Measurements from ENCODE around the gene FECH.
"Not testable (repeated sequence)": the region's sequence is repeated elsewhere in the genome, so short reads cannot be mapped to it uniquely, and the experiment has no call there.

Gene FECH

GRCh38 chr18:57533006-57533867 is 53.3 kb downstream of the FECH start:
- no peak for DNase-seq (ENCODE audit: low read depth, low spot score)

GRCh38 chr18:57529151-57529550 is 57.4 kb downstream of the FECH start:
- no peak for DNase-seq (ENCODE audit: low read depth, low spot score)

- no peak for DNase-seq (ENCODE audit: low read depth, low spot score)
These were observed 58.8 kb downstream of the FECH start for GRCh38 chr18:57527556-57528229.

- no peak for DNase-seq (ENCODE audit: low read depth, low spot score)
These were observed 63.1 kb downstream of the FECH start for GRCh38 chr18:57523171-57523956.

- DNase-seq (ENCODE audit: low read depth, low spot score), result not testable (repeated sequence)
These were observed 64.2 kb downstream of the FECH start for GRCh38 chr18:57522348-57522747.

GRCh38 chr18:57519668-57520424 is 66.7 kb downstream of the FECH start:
- no peak for DNase-seq (ENCODE audit: low read depth, low spot score)

GRCh38 chr18:57518533-57518932 is 68.0 kb downstream of the FECH start:
- DNase-seq (ENCODE audit: low read depth, low spot score), result no peak

GRCh38 chr18:57516056-57516455 is 70.4 kb downstream of the FECH start:
- no peak for DNase-seq (ENCODE audit: low read depth, low spot score)

GRCh38 chr18:57505231-57505630 is 81.3 kb downstream of the FECH start:
- no peak for DNase-seq (ENCODE audit: low read depth, low spot score)

GRCh38 chr18:57502624-57503023 is 83.9 kb downstream of the FECH start:
- no peak for DNase-seq (ENCODE audit: low read depth, low spot score)

- no peak for DNase-seq (ENCODE audit: low read depth, low spot score)
These were observed 87.7 kb downstream of the FECH start for GRCh38 chr18:57498682-57499256.

Data from smooth muscle cell of the brain vasculature (primary cell).